Measurements from ENCODE around the gene TTC14. TPM values are rescaled to one million over a fixed set of nuclear protein-coding genes. Genes with fewer than 3 reads are reported as not detected.

TTC14 gene
- total RNA-seq, 4 donors from 2014 or later, result 67.7 to 81.3 (median 71.4) TPM

- Histone ChIP-seq H3K27me3 (no peaks in the 10 kb centered on the region), H3K27ac (no peak overlapping the region), H3K4me3 (replicated peaks in 1 of 3) (no peak overlapping the region), H3K4me1 (no peaks in the 10 kb centered on the region), H3K36me3 (no peaks in the 10 kb centered on the region), H3K9me3 (no peaks in the 10 kb centered on the region)
- TF ChIP-seq POLR2A (IDR thresholded peaks at IDR 0.05) (no peak), CTCF (IDR thresholded peaks at IDR 0.05) (no peak)
- DNase-seq, result no peak
- intact Hi-C loops (cut with DNase I), result no loop called here
Observed at GRCh38 chr3:180630371-180630770, 28.4 kb downstream of the TTC14 start.

GRCh38 chr3:180631317-180631716, 29.4 kb downstream of the TTC14 start:
- H3K4me3 ChIP-seq (replicated peaks in 1 of 3), result no peak overlapping the region
- WGBS, 2 donors, result 93 to 94% methylated on average over 3 of the region's 3 CpGs
- H3K27ac ChIP-seq, result no peak overlapping the region
- TF ChIP-seq CTCF (IDR thresholded peaks at IDR 0.05) (no peak), POLR2A (IDR thresholded peaks at IDR 0.05) (no peak)
- H3K9me3 ChIP-seq, result no peaks in the 10 kb centered on the region
- H3K36me3 ChIP-seq, result no peaks in the 10 kb centered on the region
- intact Hi-C loops (cut with DNase I), result no loop called here
- no peak for DNase-seq
- H3K27me3 ChIP-seq, result no peaks in the 10 kb centered on the region
- no peaks in the 10 kb centered on the region for H3K4me1 ChIP-seq

- no peak for DNase-seq
- Histone ChIP-seq H3K4me3 (replicated peaks in 1 of 3) (no peak overlapping the region), H3K27me3 (no peaks in the 10 kb centered on the region), H3K4me1 (no peaks in the 10 kb centered on the region), H3K36me3 (no peaks in the 10 kb centered on the region), H3K27ac (no peak overlapping the region), H3K9me3 (no peaks in the 10 kb centered on the region)
- intact Hi-C loops (cut with DNase I), result no loop called here
- WGBS, 2 donors, result 25 to 28% methylated on average over 1 to 2 of the region's 2 CpGs
- TF ChIP-seq POLR2A (IDR thresholded peaks at IDR 0.05) (no peak), CTCF (IDR thresholded peaks at IDR 0.05) (no peak)
Observed at GRCh38 chr3:180633722-180634121, 31.8 kb downstream of the TTC14 start.

DNA sequence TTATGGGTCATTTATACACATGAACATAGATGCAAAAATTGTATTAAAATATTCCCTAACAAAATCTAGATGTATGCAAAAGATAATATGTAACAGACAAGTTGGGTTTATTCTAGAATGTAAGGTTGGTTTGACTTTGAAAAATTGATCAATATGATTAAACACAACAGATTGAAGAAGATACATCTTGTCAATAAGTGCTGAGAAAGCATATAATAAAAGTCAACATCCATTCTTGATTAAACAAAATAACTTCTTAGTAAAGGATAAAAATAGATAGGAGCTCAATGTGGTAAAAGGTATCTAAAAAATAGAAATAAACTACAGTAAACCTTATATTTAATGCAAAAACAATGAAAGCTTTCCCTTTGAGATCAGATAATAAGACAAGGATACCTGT, 39.0 kb downstream of the TTC14 start:
- Histone ChIP-seq H3K27me3 (no peaks in the 10 kb centered on the region), H3K4me3 (replicated peaks in 1 of 3) (no peak overlapping the region), H3K4me1 (no peaks in the 10 kb centered on the region), H3K9me3 (no peaks in the 10 kb centered on the region), H3K36me3 (no peaks in the 10 kb centered on the region), H3K27ac (no peak overlapping the region)
- no peak for DNase-seq
- intact Hi-C loops (cut with DNase I), result no loop called here
- TF ChIP-seq POLR2A (IDR thresholded peaks at IDR 0.05) (no peak), CTCF (IDR thresholded peaks at IDR 0.05) (no peak)

- Histone ChIP-seq H3K9me3 (no peaks in the 10 kb centered on the region), H3K27ac (no peak overlapping the region), H3K4me1 (no peaks in the 10 kb centered on the region), H3K27me3 (no peaks in the 10 kb centered on the region), H3K36me3 (no peaks in the 10 kb centered on the region), H3K4me3 (replicated peaks in 1 of 3) (no peak overlapping the region)
- DNase-seq, result no peak
- intact Hi-C loops (cut with DNase I), result no loop called here
- 41 to 45% methylated on average over 1 of the region's 1 CpG for WGBS, 2 donors
- TF ChIP-seq CTCF (IDR thresholded peaks at IDR 0.05), result peak in 2 of 6 experiments; percentile 8 to 9
- TF ChIP-seq POLR2A (IDR thresholded peaks at IDR 0.05), result no peak
Observed at GRCh38 chr3:180646187-180646790, 44.3 kb downstream of the TTC14 start.

Data from thyroid gland (tissue), 4 donors.